HG03175 (cell line): ENCODE data around the gene EIF2A.
"Not testable (repeated sequence)": the region's sequence is repeated elsewhere in the genome, so short reads cannot be mapped to it uniquely, and the experiment has no call there.

ENCODE experiments used
- ATAC-seq: cut with Tn5 transposase; IDR thresholded peaks from one replicate; pipeline ENCODE4 v1.9.1; 2021; ENCODE audit warnings: mild to moderate bottlenecking, moderate library complexity; ENCODE audit not compliant: unreplicated experiment

EIF2A gene

GRCh38 chr3:150600647-150601530 lies 54.3 kb downstream of the EIF2A start:
- not testable (repeated sequence) for ATAC-seq

- ATAC-seq = peak; percentile 11
Measured at GRCh38 chr3:150602426-150603152, 56.0 kb downstream of the EIF2A start.

GRCh38 chr3:150603153-150603979 lies 56.8 kb downstream of the EIF2A start, which contains the start of gene SELENOT:
SELENOT (plus strand) TSS chr3:150603321; CDS start chr3:150603363, 42 bp downstream.
- peak; percentile 69 for ATAC-seq

- no peak for ATAC-seq
Measured at GRCh38 chr3:150603980-150604319, 57.4 kb downstream of the EIF2A start.

- ATAC-seq = no peak
Measured at GRCh38 chr3:150605998-150606641, 59.5 kb downstream of the EIF2A start.

- ATAC-seq = no peak
Measured at GRCh38 chr3:150607267-150608065, 60.9 kb downstream of the EIF2A start.

GRCh38 chr3:150609988-150610387 lies 63.4 kb downstream of the EIF2A start:
- no peak for ATAC-seq

- no peak for ATAC-seq
Measured at GRCh38 chr3:150610785-150611184, 64.2 kb downstream of the EIF2A start.

GRCh38 chr3:150611666-150612065 lies 65.1 kb downstream of the EIF2A start:
- no peak for ATAC-seq

GRCh38 chr3:150612494-150612893 lies 65.9 kb downstream of the EIF2A start:
- ATAC-seq = no peak

GRCh38 chr3:150613034-150613433 lies 66.4 kb downstream of the EIF2A start:
- no peak for ATAC-seq

- no peak for ATAC-seq
Measured at GRCh38 chr3:150613709-150614480, 67.3 kb downstream of the EIF2A start.

GRCh38 chr3:150620002-150620689 lies 73.6 kb downstream of the EIF2A start:
- no peak for ATAC-seq

- not testable (repeated sequence) for ATAC-seq
Measured at GRCh38 chr3:150622955-150623354, 76.4 kb downstream of the EIF2A start.

GRCh38 chr3:150623945-150624344 lies 77.4 kb downstream of the EIF2A start:
- no peak for ATAC-seq

- no peak for ATAC-seq
Measured at GRCh38 chr3:150626148-150626930, 79.8 kb downstream of the EIF2A start.

- no peak for ATAC-seq
Measured at GRCh38 chr3:150627557-150627956, 81.0 kb downstream of the EIF2A start.
